H54 (cell line): Measurements from ENCODE around the gene RPUSD4.

Experiments used
- DNase-seq: peaks from one replicate; pipeline ENCODE4 v3.0.0; 2011; ENCODE audit warnings: low spot score, mixed read lengths; ENCODE audit not compliant: insufficient read length
- FAIRE-seq: peaks from 3 replicates; lab custom pipeline; 2011; peaks lifted over from hg19 to GRCh38; lab: Jason Lieb, UNC
- POLR2A ChIP-seq: IDR thresholded peaks from 2 replicates; pipeline ENCODE4 v1.6.1; 2011; ENCODE audit warnings: low read depth, mild to moderate bottlenecking, low read length

RPUSD4 gene

DNA sequence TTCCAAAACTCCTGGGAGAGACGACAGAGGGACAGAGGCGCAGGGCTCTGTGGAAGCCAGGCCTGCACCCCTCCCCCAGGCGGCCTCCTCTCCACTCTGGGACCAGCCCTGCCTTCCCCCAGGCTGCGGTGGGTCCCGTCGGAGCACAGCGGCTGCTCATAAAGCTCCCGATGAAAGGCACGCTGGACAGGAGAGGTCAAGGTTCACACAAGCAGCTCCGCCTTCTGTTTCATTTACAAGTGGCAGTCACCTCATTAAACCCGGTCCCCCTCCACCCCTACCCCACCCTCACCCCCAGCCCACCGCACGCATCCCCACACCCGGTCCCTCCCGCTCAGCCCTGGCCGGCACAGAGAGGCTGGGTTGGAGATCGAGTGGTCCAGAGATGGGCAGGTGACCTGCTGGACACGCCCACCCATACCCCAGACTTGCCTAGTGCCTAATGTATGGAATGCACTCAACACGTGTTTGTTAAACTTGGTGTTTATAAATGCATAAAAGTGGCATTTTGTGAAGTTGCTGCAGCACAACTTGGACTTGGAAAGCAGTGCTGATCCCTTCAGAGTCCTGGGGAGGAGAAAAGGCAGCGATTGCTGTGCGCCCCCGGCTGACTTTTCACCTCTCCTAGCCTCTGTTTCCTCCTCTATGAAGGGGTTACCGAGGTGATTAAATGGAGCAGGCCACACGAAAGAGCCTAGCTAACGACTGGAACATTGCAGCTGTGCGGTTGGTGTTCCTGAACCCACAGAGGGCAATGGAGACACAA is 26.0 kb downstream of the RPUSD4 start:
- FAIRE-seq = no peak
- DNase-seq = no peak
- TF ChIP-seq POLR2A = no peak

GRCh38 chr11:126182787-126183445 is 28.5 kb downstream of the RPUSD4 start:
- DNase-seq (no peak), FAIRE-seq (no peak)
- no peak for TF ChIP-seq POLR2A

DNA sequence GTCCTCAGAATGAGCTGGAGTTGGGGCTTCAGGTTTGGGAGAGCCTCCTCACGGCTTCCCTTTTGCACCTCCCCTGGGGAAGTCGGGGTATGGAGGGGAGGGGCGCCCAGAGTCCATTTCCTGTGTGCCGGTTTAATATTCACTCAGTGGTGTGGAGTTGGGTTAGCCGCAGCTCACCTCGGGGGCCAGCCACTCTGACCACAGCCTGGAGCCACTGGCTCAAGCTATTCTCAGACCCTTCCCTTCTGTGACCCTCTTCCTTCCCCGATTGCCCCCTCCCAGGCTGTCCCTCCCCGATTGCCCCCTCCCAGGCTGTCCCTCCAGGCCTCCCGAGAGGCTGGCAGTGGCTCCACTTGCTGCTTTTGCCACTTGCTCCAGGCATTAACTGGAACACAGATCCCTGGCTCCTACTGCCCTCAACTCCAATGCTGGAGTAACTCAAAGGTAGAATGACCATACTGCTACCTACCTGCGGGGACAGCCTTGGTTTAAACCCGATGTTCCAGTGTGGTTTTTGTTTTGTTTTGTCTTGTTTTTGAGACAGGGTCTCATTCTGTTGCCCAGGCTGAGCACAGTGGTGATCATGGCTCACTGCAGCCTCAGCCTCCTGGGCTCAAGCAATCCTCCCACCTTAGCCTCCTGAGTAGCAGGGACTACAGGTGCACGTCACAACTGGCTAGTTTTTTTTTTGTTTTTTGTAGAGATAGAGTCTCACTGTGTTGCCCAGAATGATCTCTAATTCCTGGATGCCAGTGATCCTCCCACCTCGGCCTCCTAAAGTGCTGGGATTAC is 29.3 kb downstream of the RPUSD4 start:
- FAIRE-seq (no peak), DNase-seq (no peak)
- TF ChIP-seq POLR2A = no peak

- FAIRE-seq = no peak
These were observed 34.5 kb downstream of the RPUSD4 start for GRCh38 chr11:126176853-126177470.

GRCh38 chr11:126175393-126175792 is 36.1 kb downstream of the RPUSD4 start:
- DNase-seq (no peak), FAIRE-seq (no peak)
- no peak for TF ChIP-seq POLR2A

More at GRCh38 chr11:126176853-126177470, 34.5 kb downstream of the RPUSD4 start:
- DNase-seq = no peak
- no peak for TF ChIP-seq POLR2A

DNA sequence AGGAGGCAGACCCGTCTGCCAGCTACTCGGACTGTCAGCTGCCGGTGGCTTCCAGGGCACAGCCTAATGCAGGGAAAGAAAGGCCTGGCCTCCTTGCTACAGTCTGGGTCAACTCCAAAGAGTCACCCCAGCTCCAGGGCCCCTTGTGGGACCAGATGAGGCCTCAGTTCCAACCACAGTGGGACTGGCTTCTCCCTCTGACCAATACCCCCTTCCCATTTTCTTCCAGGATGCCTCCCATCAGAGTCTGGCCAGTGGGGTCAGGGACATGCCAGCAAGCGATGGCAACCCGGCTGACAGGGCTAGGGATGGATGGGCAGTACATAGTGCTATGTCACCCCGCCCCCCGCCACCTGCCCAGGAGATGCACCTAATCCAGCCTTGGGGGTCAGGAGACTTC is 36.6 kb downstream of the RPUSD4 start:
- FAIRE-seq (no peak), DNase-seq (no peak)
- no peak for TF ChIP-seq POLR2A

- FAIRE-seq (no peak), DNase-seq (no peak)
- no peak for TF ChIP-seq POLR2A
These were observed 38.2 kb downstream of the RPUSD4 start for GRCh38 chr11:126173257-126173656.

DNA sequence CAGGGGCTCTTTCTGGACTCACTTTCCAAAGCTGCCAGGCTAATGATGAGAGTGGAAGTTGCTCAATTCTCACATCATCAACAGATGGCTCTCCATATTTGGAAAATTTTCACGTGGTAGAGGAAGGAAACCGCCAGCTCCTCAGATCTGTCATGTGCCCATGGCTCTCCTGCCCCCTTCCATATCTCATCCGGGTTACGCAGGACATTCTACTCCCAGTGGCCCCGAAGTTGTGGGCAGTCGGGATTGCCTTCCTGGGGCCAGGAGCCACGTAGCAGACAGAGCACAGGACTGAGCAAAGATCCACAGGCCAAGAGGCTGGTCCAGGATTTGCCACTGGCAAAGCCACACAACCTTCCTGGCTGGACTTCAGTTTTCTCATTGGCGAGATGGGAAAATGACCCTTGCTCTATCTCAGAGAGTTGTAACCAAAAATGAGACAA is 38.8 kb downstream of the RPUSD4 start:
- DNase-seq = no peak
- FAIRE-seq = no peak
- no peak for TF ChIP-seq POLR2A

GRCh38 chr11:126169291-126169690 is 42.2 kb downstream of the RPUSD4 start:
- TF ChIP-seq POLR2A = no peak
- DNase-seq (no peak), FAIRE-seq (no peak)

- DNase-seq = no peak
These were observed 44.0 kb downstream of the RPUSD4 start for GRCh38 chr11:126167488-126167887.

DNA sequence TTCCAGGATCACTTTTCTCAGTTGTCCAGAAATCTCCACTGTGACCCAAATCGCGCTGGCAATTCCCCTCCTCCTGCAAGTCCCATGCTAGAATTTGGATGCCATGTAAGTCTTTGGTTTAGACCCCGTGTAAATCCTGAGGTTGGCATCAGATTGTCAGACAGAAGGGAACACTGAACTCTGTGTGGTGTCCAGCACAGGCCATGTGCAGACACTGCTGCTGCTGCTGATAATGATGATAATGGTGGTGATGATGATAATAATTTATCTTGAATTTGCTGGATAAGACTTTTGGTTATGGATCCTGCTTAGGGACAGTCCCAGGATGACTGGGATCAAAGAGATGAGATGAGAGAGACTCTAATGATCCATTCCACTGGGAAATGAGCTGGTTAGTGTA is 45.0 kb downstream of the RPUSD4 start:
- FAIRE-seq = no peak
- TF ChIP-seq POLR2A = no peak
- no peak for DNase-seq

More at GRCh38 chr11:126167488-126167887, 44.0 kb downstream of the RPUSD4 start:
- TF ChIP-seq POLR2A = no peak
- no peak for FAIRE-seq

- no peak for DNase-seq
- no peak for TF ChIP-seq POLR2A
- FAIRE-seq = no peak
These were observed 45.7 kb downstream of the RPUSD4 start for GRCh38 chr11:126165757-126166156.

DNA sequence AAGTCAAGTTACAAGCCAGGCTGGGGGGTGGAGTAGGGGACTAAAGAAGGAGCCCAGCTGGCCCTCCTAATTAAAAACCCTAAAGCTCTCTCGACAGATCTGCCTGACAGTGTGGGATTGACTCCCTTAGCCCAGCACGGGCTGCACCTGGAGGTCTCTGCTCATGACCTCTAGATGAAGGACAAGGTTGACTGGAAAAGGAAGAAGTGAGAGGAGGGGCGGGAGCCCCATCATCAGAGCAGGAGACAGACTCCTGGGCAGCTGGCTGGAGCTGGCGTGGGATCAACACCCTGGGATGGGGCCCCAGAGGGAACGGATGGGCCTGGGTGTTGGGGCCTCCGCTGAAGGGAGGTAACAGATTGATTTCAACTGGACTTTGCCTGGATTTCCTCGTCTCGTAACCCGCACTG is 46.1 kb downstream of the RPUSD4 start:
- no peak for TF ChIP-seq POLR2A
- FAIRE-seq (no peak), DNase-seq (no peak)
